ENCODE results near the gene MBD5.

The MBD5 gene

GRCh38 chr2:148362144-148362796 lies 341.4 kb downstream of the MBD5 start:
- no peak for DNase-seq (ENCODE audit: extremely low read depth, insufficient read length)
- H3K4me3 ChIP-seq (replicated peaks; ENCODE audit: low read depth, low read length), result no peak overlapping the region
- TF ChIP-seq CTCF (IDR thresholded peaks at IDR 0.05; ENCODE audit: insufficient read depth, low read length, poor library complexity, severe bottlenecking), result no peak
- no peaks in the 10 kb centered on the region for H3K27me3 ChIP-seq (replicated peaks; ENCODE audit: control insufficient read depth, insufficient read depth, low read length)
- no peaks in the 10 kb centered on the region for H3K36me3 ChIP-seq (ENCODE audit: control insufficient read depth, insufficient read depth, low read length)

- no peaks in the 10 kb centered on the region for H3K36me3 ChIP-seq (ENCODE audit: control insufficient read depth, insufficient read depth, low read length)
- no peak for TF ChIP-seq CTCF (IDR thresholded peaks at IDR 0.05; ENCODE audit: insufficient read depth, low read length, poor library complexity, severe bottlenecking)
- no peak for DNase-seq (ENCODE audit: extremely low read depth, insufficient read length)
- H3K27me3 ChIP-seq (replicated peaks; ENCODE audit: control insufficient read depth, insufficient read depth, low read length), result no peaks in the 10 kb centered on the region
- H3K4me3 ChIP-seq (replicated peaks; ENCODE audit: low read depth, low read length), result no peak overlapping the region
Measured at GRCh38 chr2:148375214-148375613, 354.3 kb downstream of the MBD5 start.

GRCh38 chr2:148391324-148391723 lies 370.4 kb downstream of the MBD5 start:
- Histone ChIP-seq H3K27me3 (replicated peaks; ENCODE audit: control insufficient read depth, insufficient read depth, low read length) (no peaks in the 10 kb centered on the region), H3K36me3 (ENCODE audit: control insufficient read depth, insufficient read depth, low read length) (no peaks in the 10 kb centered on the region), H3K4me3 (replicated peaks; ENCODE audit: low read depth, low read length) (no peak overlapping the region)
- no peak for DNase-seq (ENCODE audit: extremely low read depth, insufficient read length)
- no peak for TF ChIP-seq CTCF (IDR thresholded peaks at IDR 0.05; ENCODE audit: insufficient read depth, low read length, poor library complexity, severe bottlenecking)

- no peak for TF ChIP-seq CTCF (IDR thresholded peaks at IDR 0.05; ENCODE audit: insufficient read depth, low read length, poor library complexity, severe bottlenecking)
- no peaks in the 10 kb centered on the region for H3K27me3 ChIP-seq (replicated peaks; ENCODE audit: control insufficient read depth, insufficient read depth, low read length)
- no peak overlapping the region for H3K4me3 ChIP-seq (replicated peaks; ENCODE audit: low read depth, low read length)
- no peaks in the 10 kb centered on the region for H3K36me3 ChIP-seq (ENCODE audit: control insufficient read depth, insufficient read depth, low read length)
- DNase-seq (ENCODE audit: extremely low read depth, insufficient read length), result no peak
Measured at GRCh38 chr2:148402786-148403185, 381.9 kb downstream of the MBD5 start.

DNA sequence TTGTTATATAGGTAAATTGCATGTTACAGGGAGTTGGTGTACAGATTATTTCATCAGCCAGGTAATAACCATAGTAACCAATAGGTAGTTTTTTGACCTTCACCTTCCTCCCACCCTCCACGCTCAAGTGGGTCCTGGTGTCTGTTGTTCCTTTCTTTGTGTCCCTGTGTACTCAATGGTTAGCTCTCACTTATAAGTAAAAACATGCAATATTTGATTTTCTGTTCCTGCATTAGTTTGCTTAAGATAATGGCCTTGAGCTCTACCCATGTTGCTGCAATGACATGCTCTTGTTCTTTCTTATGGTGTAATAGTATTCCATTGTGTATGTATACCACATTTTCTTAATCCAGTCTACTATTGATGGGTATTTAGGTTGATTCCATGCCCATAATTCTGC lies 390.0 kb downstream of the MBD5 start:
- TF ChIP-seq CTCF (IDR thresholded peaks at IDR 0.05; ENCODE audit: insufficient read depth, low read length, poor library complexity, severe bottlenecking), result no peak
- no peak for DNase-seq (ENCODE audit: extremely low read depth, insufficient read length)
- Histone ChIP-seq H3K4me3 (replicated peaks; ENCODE audit: low read depth, low read length) (no peak overlapping the region), H3K27me3 (replicated peaks; ENCODE audit: control insufficient read depth, insufficient read depth, low read length) (no peaks in the 10 kb centered on the region), H3K36me3 (ENCODE audit: control insufficient read depth, insufficient read depth, low read length) (no peaks in the 10 kb centered on the region)

- no peak overlapping the region for H3K4me3 ChIP-seq (replicated peaks; ENCODE audit: low read depth, low read length)
- DNase-seq (ENCODE audit: extremely low read depth, insufficient read length), result no peak
- H3K36me3 ChIP-seq (ENCODE audit: control insufficient read depth, insufficient read depth, low read length), result no peaks in the 10 kb centered on the region
- TF ChIP-seq CTCF (IDR thresholded peaks at IDR 0.05; ENCODE audit: insufficient read depth, low read length, poor library complexity, severe bottlenecking), result no peak
- no peaks in the 10 kb centered on the region for H3K27me3 ChIP-seq (replicated peaks; ENCODE audit: control insufficient read depth, insufficient read depth, low read length)
Measured at GRCh38 chr2:148416248-148416647, 395.4 kb downstream of the MBD5 start.

All from GM06990 (cell line).